K562 treated with DMSO at 1 percent for 48 hours (cell line): ENCODE results near the gene RELT. TPM values are rescaled to one million over a fixed set of nuclear protein-coding genes. Genes with fewer than 3 reads are reported as not detected.

Experiments used
- total RNA-seq: library from RNA; unstranded; fragments of 300-600 nt; gene quantifications from 2 replicates; pipeline ENCODE4 v1.2.3, GENCODE V29; 2022; ENCODE audit warnings: low replicate concordance; ENCODE audit errors: extremely low read depth

The RELT gene, protein sequence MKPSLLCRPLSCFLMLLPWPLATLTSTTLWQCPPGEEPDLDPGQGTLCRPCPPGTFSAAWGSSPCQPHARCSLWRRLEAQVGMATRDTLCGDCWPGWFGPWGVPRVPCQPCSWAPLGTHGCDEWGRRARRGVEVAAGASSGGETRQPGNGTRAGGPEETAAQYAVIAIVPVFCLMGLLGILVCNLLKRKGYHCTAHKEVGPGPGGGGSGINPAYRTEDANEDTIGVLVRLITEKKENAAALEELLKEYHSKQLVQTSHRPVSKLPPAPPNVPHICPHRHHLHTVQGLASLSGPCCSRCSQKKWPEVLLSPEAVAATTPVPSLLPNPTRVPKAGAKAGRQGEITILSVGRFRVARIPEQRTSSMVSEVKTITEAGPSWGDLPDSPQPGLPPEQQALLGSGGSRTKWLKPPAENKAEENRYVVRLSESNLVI
- total RNA-seq = not detected in 2 replicates

DNA sequence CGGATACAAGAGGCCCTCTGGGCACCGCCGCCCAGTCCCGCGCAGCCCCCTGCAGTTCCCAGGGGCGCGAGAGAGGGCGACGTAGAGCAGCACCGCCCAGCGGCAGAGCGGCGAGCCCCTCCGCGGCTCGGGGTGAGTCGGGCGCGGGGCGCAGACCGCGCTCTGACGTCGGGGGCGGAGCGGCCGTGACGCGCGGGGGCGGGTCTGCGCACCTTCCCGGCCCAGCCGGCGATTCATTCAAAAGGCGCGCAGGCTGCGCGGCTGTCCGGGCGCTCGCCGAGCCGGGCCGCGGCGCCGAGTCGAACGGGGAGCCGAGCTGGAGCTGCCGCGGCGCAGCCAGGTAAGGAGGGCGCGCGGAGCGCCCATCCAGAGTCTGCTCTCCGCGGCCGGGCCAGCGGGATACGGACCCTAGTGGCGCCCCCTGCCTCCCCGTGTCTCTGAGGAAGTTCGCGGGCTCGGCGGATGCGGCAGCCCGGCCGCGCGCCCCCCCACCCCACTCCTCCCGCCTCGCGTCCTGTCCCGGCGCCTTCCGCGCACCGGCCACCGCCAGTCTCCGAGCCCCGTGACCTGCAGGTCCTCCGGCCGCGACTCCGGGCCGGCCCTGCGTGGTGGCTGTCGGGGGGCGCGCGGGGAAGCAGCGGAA, at the start of gene RELT:
TSS of gene RELT (plus strand) at position 240 of the 643 bp plus-strand sequence. CDS start 12,738 bp downstream, outside the sequence.

Other genes with a start within 250 kb of the RELT start
- gene FCHSD2, start 234.1 kb upstream of the RELT start, total RNA-seq = not detected in 2 replicates
- gene P2RY2, start 158.1 kb upstream of the RELT start, total RNA-seq = not detected in 2 replicates
- gene P2RY6, start 104.1 kb upstream of the RELT start, total RNA-seq = not detected in 2 replicates
- gene ARHGEF17, start 68.1 kb upstream of the RELT start, total RNA-seq = not detected in 2 replicates
- not detected in 2 replicates for gene FAM168A, start 221.7 kb downstream of the RELT start, total RNA-seq